H9 (cell line): ENCODE measurements around the gene CDRT4. TPM values are rescaled to one million over a fixed set of nuclear protein-coding genes. Genes with fewer than 3 reads are reported as not detected.

Source experiments
- DNase-seq: peaks from one replicate; pipeline ENCODE4 v3.0.0-alpha.2; 2017
- H2AFZ ChIP-seq: one replicate; pipeline ENCODE4 v1.6.1; 2013; ENCODE audit warnings: mild to moderate bottlenecking, low read length, control low read depth, moderate library complexity
- H2AK5ac ChIP-seq: 2 replicates; pipeline ENCODE4 v1.6.1; 2013; ENCODE audit warnings: low read length, control low read depth, mixed read lengths; ENCODE audit not compliant: insufficient read length
- H2BK120ac ChIP-seq: one replicate; pipeline ENCODE4 v1.6.1; 2013; ENCODE audit warnings: low read depth, mild to moderate bottlenecking, low read length, control low read depth, inconsistent platforms; ENCODE audit not compliant: poor library complexity, severe bottlenecking
- H2BK12ac ChIP-seq: 2 replicates; pipeline ENCODE4 v1.6.1; 2013; ENCODE audit warnings: low read length, control low read depth, mixed read lengths, low read depth; ENCODE audit not compliant: insufficient read length
- H2BK15ac ChIP-seq: 2 replicates; pipeline ENCODE4 v1.6.1; 2013; ENCODE audit warnings: low read depth, low read length, control low read depth
- H2BK20ac ChIP-seq: one replicate; pipeline ENCODE4 v1.6.1; 2013; ENCODE audit warnings: low read depth, mild to moderate bottlenecking, low read length, control low read depth, inconsistent platforms; ENCODE audit not compliant: poor library complexity, severe bottlenecking
- H2BK5ac ChIP-seq: 2 replicates; pipeline ENCODE4 v1.6.1; 2013; ENCODE audit warnings: low read length, control low read depth, mixed read lengths; ENCODE audit not compliant: insufficient read length
- H3K14ac ChIP-seq: 2 replicates; pipeline ENCODE4 v1.6.1; 2013; ENCODE audit warnings: low read length, control low read depth; ENCODE audit not compliant: insufficient read depth
- H3K18ac ChIP-seq: 2 replicates; pipeline ENCODE4 v1.6.1; 2013; ENCODE audit warnings: low read depth, mild to moderate bottlenecking, mixed read lengths, low read length, control low read depth; ENCODE audit not compliant: insufficient read length
- H3K23ac ChIP-seq: 2 replicates; pipeline ENCODE4 v1.6.1; 2013; ENCODE audit warnings: low read length, control low read depth, mixed read lengths, low read depth; ENCODE audit not compliant: insufficient read length
- H3K23me2 ChIP-seq: 2 replicates; pipeline ENCODE4 v1.6.1; 2013; ENCODE audit warnings: low read depth, mild to moderate bottlenecking, mixed read lengths, low read length, control low read depth; ENCODE audit not compliant: insufficient read length, poor library complexity, severe bottlenecking
- H3K27ac ChIP-seq: 2 replicates; pipeline ENCODE4 v1.5.1; 2013; ENCODE audit warnings: low read length, control low read depth, mixed read lengths, low read depth; ENCODE audit not compliant: insufficient read length
- H3K27me3 ChIP-seq: 2 replicates; pipeline ENCODE4 v1.6.1; 2013; ENCODE audit warnings: low read length, control low read depth, inconsistent platforms; ENCODE audit not compliant: insufficient read depth
- H3K4ac ChIP-seq: 2 replicates; pipeline ENCODE4 v1.6.1; 2013; ENCODE audit warnings: low read depth, mild to moderate bottlenecking, control low read depth, inconsistent platforms, low read length, moderate library complexity
- H3K4me1 ChIP-seq: 2 replicates; pipeline ENCODE4 v1.6.1; 2013; ENCODE audit warnings: low read length, control low read depth, inconsistent platforms; ENCODE audit not compliant: insufficient read depth
- H3K4me2 ChIP-seq: 2 replicates; pipeline ENCODE4 v1.6.1; 2013; ENCODE audit warnings: low read length, control low read depth, mixed read lengths; ENCODE audit not compliant: insufficient read length, insufficient read depth
- H3K56ac ChIP-seq: 2 replicates; pipeline ENCODE4 v1.6.1; 2013; ENCODE audit warnings: low read depth, mild to moderate bottlenecking, mixed read lengths, low read length, control low read depth; ENCODE audit not compliant: insufficient read length
- H3K79me1 ChIP-seq: 2 replicates; pipeline ENCODE4 v1.6.1; 2013; ENCODE audit warnings: low read depth, mild to moderate bottlenecking, moderate library complexity, low read length, control low read depth, inconsistent platforms; ENCODE audit not compliant: insufficient read depth, poor library complexity, severe bottlenecking
- H3K79me2 ChIP-seq: 2 replicates; pipeline ENCODE4 v1.6.1; 2013; ENCODE audit warnings: low read length, control low read depth, inconsistent platforms; ENCODE audit not compliant: insufficient read depth
- H3K9ac ChIP-seq: 2 replicates; pipeline ENCODE4 v1.6.1; 2013; ENCODE audit warnings: low read length, control low read depth, mixed read lengths; ENCODE audit not compliant: insufficient read length; ENCODE audit errors: extremely low read depth
- H3K9me3 ChIP-seq: one replicate; pipeline ENCODE4 v1.6.1; 2013; ENCODE audit warnings: low read depth, low read length, inconsistent platforms; ENCODE audit not compliant: control insufficient read depth
- H3T11ph ChIP-seq: one replicate; pipeline ENCODE4 v1.6.1; 2013; ENCODE audit warnings: mild to moderate bottlenecking, low read length, control low read depth, inconsistent platforms
- H4K20me1 ChIP-seq: one replicate; pipeline ENCODE4 v1.6.1; 2013; ENCODE audit not compliant: control insufficient read depth, insufficient read length, insufficient read depth
- H4K5ac ChIP-seq: 2 replicates; pipeline ENCODE4 v1.6.1; 2013; ENCODE audit warnings: low read depth, mild to moderate bottlenecking, mixed read lengths, low read length, control low read depth; ENCODE audit not compliant: insufficient read length
- H4K8ac ChIP-seq: replicated peaks from 2 replicates; pipeline ENCODE4 v1.6.1; 2013; ENCODE audit warnings: low read length, control low read depth, mixed read lengths, low read depth; ENCODE audit not compliant: insufficient read length
- H4K91ac ChIP-seq: 2 replicates; pipeline ENCODE4 v1.6.1; 2013; ENCODE audit warnings: low read depth, mild to moderate bottlenecking, moderate library complexity, mixed read lengths, low read length, control low read depth; ENCODE audit not compliant: insufficient read length
- H3K27ac Mint-ChIP-seq, 3 experiments: 2 replicates in 2 of 3; 3 replicates in 1 of 3; pipeline ENCODE4 v1.8.0; 2020 to 2021; ENCODE audit warnings: mixed read lengths in 3 of 3, mild to moderate bottlenecking in 1 of 3, moderate library complexity in 1 of 3
- H3K27me3 Mint-ChIP-seq: 2 replicates; pipeline ENCODE4 v1.8.0; 2021; ENCODE audit warnings: low read depth, mild to moderate bottlenecking, moderate library complexity, mixed read lengths
- H3K36me3 Mint-ChIP-seq, 3 experiments: 2 replicates in 2 of 3; 3 replicates in 1 of 3; pipeline ENCODE4 v1.8.0; 2020 to 2021; ENCODE audit warnings: low read depth in 3 of 3, mixed read lengths in 3 of 3; ENCODE audit not compliant: insufficient read depth in 1 of 3
- H3K4me1 Mint-ChIP-seq, 2 experiments: 2 replicates each; pipeline ENCODE4 v1.8.0; 2020; ENCODE audit warnings: mixed read lengths in 2 of 2
- H3K4me3 Mint-ChIP-seq, 2 experiments: 2 replicates in 1 of 2; 3 replicates in 1 of 2; pipeline ENCODE4 v1.8.0; 2020 to 2021; ENCODE audit warnings: mild to moderate bottlenecking in 2 of 2, mixed read lengths in 2 of 2, moderate library complexity in 1 of 2
- H3K9me3 Mint-ChIP-seq, 2 experiments: 2 replicates in 1 of 2; 3 replicates in 1 of 2; pipeline ENCODE4 v1.8.0; 2020; ENCODE audit warnings: mild to moderate bottlenecking in 2 of 2, mixed read lengths in 2 of 2, moderate library complexity in 1 of 2
- WGBS: extraction: QIAGEN DNeasy Blood & Tissue Kit; methylation state at CpG from one replicate; pipeline ENCODE4 v1.1.7; 2013; ENCODE audit warnings: missing lambda C conversion rate, low lambda C conversion rate, mixed read lengths; ENCODE audit not compliant: insufficient read length; ENCODE audit errors: extremely low coverage; 5-methylcytosine and 5-hydroxymethylcytosine counted together
- total RNA-seq: library from RNA; stranded (reverse); gene quantifications from 2 replicates; pipeline ENCODE4 v1.2.1, GENCODE V29; 2021
- TF ChIP-seq, protein P1 (sequence below): fragments of 200-600 bp; sonication (generic); conservative IDR thresholded peaks from 3 replicates; pipeline ENCODE4 v1.8.0; 2021; ENCODE audit warnings: antibody characterized with exemption, mild to moderate bottlenecking

CDRT4 gene
- total RNA-seq, 1 experiment from 2014 or later: 3.8 TPM

DNA sequence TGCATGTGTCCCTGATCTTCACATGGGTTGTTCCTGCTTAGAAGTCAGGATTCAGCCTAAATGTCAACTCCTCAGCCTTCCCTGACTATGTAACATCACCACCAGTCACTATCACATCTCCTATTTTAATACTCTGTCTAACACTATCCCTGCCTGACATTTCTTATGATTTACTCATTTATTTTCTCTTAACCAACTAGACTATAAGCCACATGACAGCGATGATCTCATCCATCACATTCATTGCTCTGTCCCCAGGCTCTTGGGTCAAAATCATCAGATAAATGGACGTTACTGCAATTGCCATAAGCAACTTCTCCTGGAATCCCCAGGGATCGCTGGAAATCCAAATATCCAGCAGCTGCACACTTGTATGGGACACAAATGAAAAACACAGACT lies 15.7 kb downstream of the CDRT4 start:
- TF ChIP-seq, protein P1, sequence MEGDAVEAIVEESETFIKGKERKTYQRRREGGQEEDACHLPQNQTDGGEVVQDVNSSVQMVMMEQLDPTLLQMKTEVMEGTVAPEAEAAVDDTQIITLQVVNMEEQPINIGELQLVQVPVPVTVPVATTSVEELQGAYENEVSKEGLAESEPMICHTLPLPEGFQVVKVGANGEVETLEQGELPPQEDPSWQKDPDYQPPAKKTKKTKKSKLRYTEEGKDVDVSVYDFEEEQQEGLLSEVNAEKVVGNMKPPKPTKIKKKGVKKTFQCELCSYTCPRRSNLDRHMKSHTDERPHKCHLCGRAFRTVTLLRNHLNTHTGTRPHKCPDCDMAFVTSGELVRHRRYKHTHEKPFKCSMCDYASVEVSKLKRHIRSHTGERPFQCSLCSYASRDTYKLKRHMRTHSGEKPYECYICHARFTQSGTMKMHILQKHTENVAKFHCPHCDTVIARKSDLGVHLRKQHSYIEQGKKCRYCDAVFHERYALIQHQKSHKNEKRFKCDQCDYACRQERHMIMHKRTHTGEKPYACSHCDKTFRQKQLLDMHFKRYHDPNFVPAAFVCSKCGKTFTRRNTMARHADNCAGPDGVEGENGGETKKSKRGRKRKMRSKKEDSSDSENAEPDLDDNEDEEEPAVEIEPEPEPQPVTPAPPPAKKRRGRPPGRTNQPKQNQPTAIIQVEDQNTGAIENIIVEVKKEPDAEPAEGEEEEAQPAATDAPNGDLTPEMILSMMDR: no peak
- Histone ChIP-seq H2BK15ac (no peak overlapping the region), H4K91ac (no peak overlapping the region), H3K9ac (no peak overlapping the region), H3K4me2 (no peak overlapping the region), H4K8ac (no peak overlapping the region), H3K23ac (no peak overlapping the region), H3K4ac (no peak overlapping the region), H2AFZ (no peak overlapping the region), H4K5ac (no peak overlapping the region), H3K56ac (no peak overlapping the region), H2BK12ac (no peak overlapping the region), H3K79me1 (no peaks in the 10 kb centered on the region), H3K4me1 (no peaks in the 10 kb centered on the region), H4K20me1 (no peaks in the 10 kb centered on the region), H2BK5ac (no peak overlapping the region), H3K9me3 (no peaks in the 10 kb centered on the region), H3T11ph (no peak overlapping the region), H3K14ac (no peak overlapping the region), H2AK5ac (no peak overlapping the region), H2BK20ac (no peak overlapping the region), H3K27ac (no peak overlapping the region), H3K79me2 (no peaks in the 10 kb centered on the region), H2BK120ac (no peak overlapping the region), H3K27me3 (no peaks in the 10 kb centered on the region), H3K18ac (no peak overlapping the region), H3K23me2 (no peaks in the 10 kb centered on the region)
- H3K36me3 Mint-ChIP-seq: peaks cover 13 to 15% (median 14%) of the 10 kb centered on the region in 3 experiments
- no peaks in the 10 kb centered on the region for H3K27me3 Mint-ChIP-seq
- H3K27ac Mint-ChIP-seq: no peak overlapping the region
- H3K9me3 Mint-ChIP-seq: peaks cover 0 to 7% of the 10 kb centered on the region in 2 experiments; a peak in 3 of 5 replicates
- H3K4me1 Mint-ChIP-seq: no peaks in the 10 kb centered on the region
- H3K4me3 Mint-ChIP-seq: no peak overlapping the region
- no CpG with 5 or more reads among the region's 3 CpGs for WGBS
- DNase-seq: no peak
